Memory B cell (primary cell): ENCODE results near the gene PLCH1.

Experiments
- ATAC-seq: fragments of 150-1000 bp; cut with Tn5 transposase; 2 replicates; pipeline ENCODE4 v1.10.0; 2021; ENCODE audit warnings: low read depth, mild to moderate bottlenecking, moderate library complexity
- DNase-seq, 2 donors: peaks; one replicate each; pipeline ENCODE4 v3.0.0; 2022; ENCODE audit warnings: low spot score in 2 of 2
- H3K27ac Mint-ChIP-seq: one replicate; pipeline ENCODE4 v1.8.0; 2022; ENCODE audit warnings: mild to moderate bottlenecking, moderate library complexity, mixed read lengths
- H3K27me3 Mint-ChIP-seq: one replicate; pipeline ENCODE4 v1.8.0; 2022; ENCODE audit warnings: mixed read lengths
- H3K36me3 Mint-ChIP-seq: one replicate; pipeline ENCODE4 v1.8.0; 2022; ENCODE audit warnings: mild to moderate bottlenecking, mixed read lengths
- H3K4me1 Mint-ChIP-seq: one replicate; pipeline ENCODE4 v1.8.0; 2022; ENCODE audit warnings: mixed read lengths
- H3K4me3 Mint-ChIP-seq: one replicate; pipeline ENCODE4 v1.8.0; 2022; ENCODE audit warnings: mild to moderate bottlenecking, moderate library complexity, mixed read lengths
- H3K9me3 Mint-ChIP-seq: one replicate; pipeline ENCODE4 v1.8.0; 2022; ENCODE audit warnings: mixed read lengths

The PLCH1 gene

GRCh38 chr3:155516439-155516838 lies 228.4 kb downstream of the PLCH1 start:
- ATAC-seq (no peak), DNase-seq (no peak)
- no peak overlapping the region for H3K27ac Mint-ChIP-seq
- no peaks in the 10 kb centered on the region for H3K4me1 Mint-ChIP-seq
- no peak overlapping the region for H3K4me3 Mint-ChIP-seq
- H3K36me3 Mint-ChIP-seq = no peaks in the 10 kb centered on the region
- peaks cover 14% of the 10 kb centered on the region for H3K27me3 Mint-ChIP-seq
- H3K9me3 Mint-ChIP-seq = peaks cover 5% of the 10 kb centered on the region

GRCh38 chr3:155512867-155513261 lies 232.0 kb downstream of the PLCH1 start:
- Mint-ChIP-seq H3K27ac (no peak overlapping the region), H3K9me3 (peaks cover 5% of the 10 kb centered on the region), H3K27me3 (peaks cover 7% of the 10 kb centered on the region), H3K4me1 (no peaks in the 10 kb centered on the region), H3K4me3 (no peak overlapping the region), H3K36me3 (no peaks in the 10 kb centered on the region)
- ATAC-seq (no peak), DNase-seq (no peak)

GRCh38 chr3:155512175-155512866 lies 232.6 kb downstream of the PLCH1 start:
- peaks cover 7% of the 10 kb centered on the region for H3K27me3 Mint-ChIP-seq
- H3K36me3 Mint-ChIP-seq = no peaks in the 10 kb centered on the region
- no peak overlapping the region for H3K27ac Mint-ChIP-seq
- DNase-seq (no peak), ATAC-seq (no peak)
- H3K4me1 Mint-ChIP-seq = no peaks in the 10 kb centered on the region
- no peak overlapping the region for H3K4me3 Mint-ChIP-seq
- peaks cover 5% of the 10 kb centered on the region for H3K9me3 Mint-ChIP-seq

- no peak overlapping the region for H3K4me3 Mint-ChIP-seq
- H3K4me1 Mint-ChIP-seq = no peaks in the 10 kb centered on the region
- DNase-seq (no peak), ATAC-seq (no peak)
- H3K27ac Mint-ChIP-seq = no peak overlapping the region
- peaks cover 2% of the 10 kb centered on the region for H3K9me3 Mint-ChIP-seq
- no peaks in the 10 kb centered on the region for H3K27me3 Mint-ChIP-seq
- H3K36me3 Mint-ChIP-seq = no peaks in the 10 kb centered on the region
Measured at GRCh38 chr3:155504682-155505081, 240.2 kb downstream of the PLCH1 start.

GRCh38 chr3:155502630-155503029 lies 242.2 kb downstream of the PLCH1 start:
- no peak overlapping the region for H3K4me3 Mint-ChIP-seq

GRCh38 chr3:155500194-155500818 lies 244.6 kb downstream of the PLCH1 start:
- H3K4me3 Mint-ChIP-seq = no peak overlapping the region
- H3K27me3 Mint-ChIP-seq = no peaks in the 10 kb centered on the region
- no peak overlapping the region for H3K27ac Mint-ChIP-seq
- peaks cover under 1% of the 10 kb centered on the region for H3K9me3 Mint-ChIP-seq
- H3K4me1 Mint-ChIP-seq = peaks cover under 1% of the 10 kb centered on the region
- no peak for ATAC-seq
- no peak for DNase-seq
- H3K36me3 Mint-ChIP-seq = no peaks in the 10 kb centered on the region

More at GRCh38 chr3:155502630-155503029, 242.2 kb downstream of the PLCH1 start:
- Mint-ChIP-seq H3K9me3 (peaks cover 2% of the 10 kb centered on the region), H3K27me3 (no peaks in the 10 kb centered on the region), H3K27ac (no peak overlapping the region), H3K4me1 (no peaks in the 10 kb centered on the region), H3K36me3 (no peaks in the 10 kb centered on the region)
- ATAC-seq = no peak
- DNase-seq = no peak

- Mint-ChIP-seq H3K4me1 (peaks cover 12% of the 10 kb centered on the region), H3K9me3 (no peaks in the 10 kb centered on the region), H3K27me3 (no peaks in the 10 kb centered on the region), H3K36me3 (no peaks in the 10 kb centered on the region), H3K27ac (no peak overlapping the region), H3K4me3 (no peak overlapping the region)
- DNase-seq = no peak
- ATAC-seq = no peak
Measured at GRCh38 chr3:155497930-155498647, 246.8 kb downstream of the PLCH1 start.

GRCh38 chr3:155496206-155496605 lies 248.7 kb downstream of the PLCH1 start:
- Mint-ChIP-seq H3K27me3 (no peaks in the 10 kb centered on the region), H3K9me3 (no peaks in the 10 kb centered on the region), H3K27ac (no peak overlapping the region), H3K4me1 (peaks cover 12% of the 10 kb centered on the region), H3K36me3 (no peaks in the 10 kb centered on the region), H3K4me3 (no peak overlapping the region)
- ATAC-seq (no peak), DNase-seq (no peak)

- ATAC-seq = no peak
- no peaks in the 10 kb centered on the region for H3K9me3 Mint-ChIP-seq
Measured at GRCh38 chr3:155495387-155495786, 249.5 kb downstream of the PLCH1 start.

GRCh38 chr3:155494332-155494731 lies 250.5 kb downstream of the PLCH1 start:
- H3K36me3 Mint-ChIP-seq = no peaks in the 10 kb centered on the region
- DNase-seq = no peak
- H3K4me3 Mint-ChIP-seq = peak overlapping the region; percentile 59
- ATAC-seq = peak; percentile 75
- no peaks in the 10 kb centered on the region for H3K9me3 Mint-ChIP-seq
- H3K27me3 Mint-ChIP-seq = no peaks in the 10 kb centered on the region
- H3K27ac Mint-ChIP-seq = peak overlapping the region; percentile 84
- H3K4me1 Mint-ChIP-seq = peaks cover 12% of the 10 kb centered on the region

More at GRCh38 chr3:155495387-155495786, 249.5 kb downstream of the PLCH1 start:
- no peaks in the 10 kb centered on the region for H3K36me3 Mint-ChIP-seq
- no peak overlapping the region for H3K27ac Mint-ChIP-seq
- H3K4me1 Mint-ChIP-seq = peaks cover 12% of the 10 kb centered on the region
- no peak for DNase-seq
- no peaks in the 10 kb centered on the region for H3K27me3 Mint-ChIP-seq
- H3K4me3 Mint-ChIP-seq = no peak overlapping the region

GRCh38 chr3:155492841-155493240 lies 252.0 kb downstream of the PLCH1 start:
- H3K27ac Mint-ChIP-seq = no peak overlapping the region
- DNase-seq (no peak), ATAC-seq (no peak)
- no peaks in the 10 kb centered on the region for H3K27me3 Mint-ChIP-seq
- H3K4me3 Mint-ChIP-seq = no peak overlapping the region
- H3K36me3 Mint-ChIP-seq = no peaks in the 10 kb centered on the region
- H3K4me1 Mint-ChIP-seq = peaks cover 12% of the 10 kb centered on the region
- H3K9me3 Mint-ChIP-seq = no peaks in the 10 kb centered on the region

- Mint-ChIP-seq H3K27me3 (no peaks in the 10 kb centered on the region), H3K4me1 (peaks cover 12% of the 10 kb centered on the region), H3K4me3 (no peak overlapping the region), H3K27ac (no peak overlapping the region), H3K9me3 (no peaks in the 10 kb centered on the region), H3K36me3 (no peaks in the 10 kb centered on the region)
- DNase-seq (no peak), ATAC-seq (no peak)
Measured at GRCh38 chr3:155491696-155492095, 253.2 kb downstream of the PLCH1 start.

GRCh38 chr3:155488671-155489070 lies 256.2 kb downstream of the PLCH1 start:
- Mint-ChIP-seq H3K4me3 (no peak overlapping the region), H3K27ac (no peak overlapping the region), H3K27me3 (peaks cover 2% of the 10 kb centered on the region), H3K4me1 (peaks cover under 1% of the 10 kb centered on the region), H3K9me3 (no peaks in the 10 kb centered on the region), H3K36me3 (no peaks in the 10 kb centered on the region)
- ATAC-seq (no peak), DNase-seq (no peak)

GRCh38 chr3:155485897-155486296 lies 259.0 kb downstream of the PLCH1 start:
- H3K4me3 Mint-ChIP-seq = no peak overlapping the region

More at GRCh38 chr3:155485897-155486296, 259.0 kb downstream of the PLCH1 start:
- peaks cover 2% of the 10 kb centered on the region for H3K27me3 Mint-ChIP-seq
- H3K36me3 Mint-ChIP-seq = no peaks in the 10 kb centered on the region
- no peaks in the 10 kb centered on the region for H3K9me3 Mint-ChIP-seq
- ATAC-seq = no peak
- no peak for DNase-seq
- no peaks in the 10 kb centered on the region for H3K4me1 Mint-ChIP-seq
- H3K27ac Mint-ChIP-seq = no peak overlapping the region
